Smooth muscle cell (in vitro differentiated cells): ENCODE data around the gene DYRK1B. TPM values are rescaled to one million over a fixed set of nuclear protein-coding genes. Genes with fewer than 3 reads are reported as not detected.

Experiments
- DNase-seq: peaks from one replicate; lab custom pipeline; 2025; ENCODE audit not compliant: unreplicated experiment; lab: John Stamatoyannopoulos, UW
- H2AFZ ChIP-seq: fragments of 200-600 bp; sonication (generic); 2 replicates; pipeline ENCODE4 v1.6.0; 2016; ENCODE audit warnings: antibody characterized with exemption, low read depth, mild to moderate bottlenecking
- H3F3A ChIP-seq: fragments of 200-600 bp; sonication (generic); 2 replicates; pipeline ENCODE4 v1.6.0; 2017; ENCODE audit warnings: antibody characterized with exemption, low read depth
- H3K27ac ChIP-seq: fragments of 200-600 bp; sonication (generic); 2 replicates; pipeline ENCODE4 v1.5.1; 2016; ENCODE audit warnings: low read depth, mild to moderate bottlenecking
- H3K27me3 ChIP-seq: fragments of 200-600 bp; sonication (generic); 2 replicates; pipeline ENCODE4 v1.6.1; 2016; ENCODE audit warnings: low read depth, mild to moderate bottlenecking
- H3K36me3 ChIP-seq: fragments of 200-600 bp; sonication (generic); 2 replicates; pipeline ENCODE4 v1.5.1; 2016; ENCODE audit warnings: low read depth
- H3K4me1 ChIP-seq: fragments of 200-600 bp; sonication (generic); 2 replicates; pipeline ENCODE4 v1.5.1; 2016; ENCODE audit warnings: low read depth
- H3K4me2 ChIP-seq: fragments of 200-600 bp; sonication (generic); 2 replicates; pipeline ENCODE4 v1.6.0; 2016; ENCODE audit warnings: mild to moderate bottlenecking
- H3K4me3 ChIP-seq: fragments of 200-600 bp; sonication (generic); 2 replicates; pipeline ENCODE4 v1.5.1; 2016; ENCODE audit warnings: mild to moderate bottlenecking
- H3K79me2 ChIP-seq: fragments of 200-600 bp; sonication (generic); 2 replicates; pipeline ENCODE4 v1.6.0; 2016; ENCODE audit warnings: low read depth, mild to moderate bottlenecking
- H3K9ac ChIP-seq: fragments of 200-600 bp; sonication (generic); 2 replicates; pipeline ENCODE4 v1.6.0; 2016; ENCODE audit warnings: low read depth
- H3K9me3 ChIP-seq: fragments of 200-600 bp; sonication (generic); replicated peaks from 2 replicates; pipeline ENCODE4 v1.5.1; 2016; ENCODE audit warnings: low read depth
- H4K20me1 ChIP-seq: fragments of 200-600 bp; sonication (generic); 2 replicates; pipeline ENCODE4 v1.6.0; 2016; ENCODE audit warnings: low read depth
- WGBS: methylation state at CpG from one replicate; pipeline ENCODE4 v1.1.7; 2016; ENCODE audit warnings: low lambda C conversion rate; 5-methylcytosine and 5-hydroxymethylcytosine counted together
- polyA plus RNA-seq: library from polyadenylated mRNA; unstranded; fragments of >200 nt; fragmentation: Nextera tagmentation; extraction: Ambion mirVana; gene quantifications from 2 replicates; pipeline ENCODE4 v1.2.1, GENCODE V29; 2016
- total RNA-seq: library from RNA; depleted of rRNA; stranded (reverse); fragments of >200 nt; gene quantifications from 2 replicates; pipeline ENCODE4 v1.2.3, GENCODE V29; 2014
- TF ChIP-seq, protein P1 (sequence below): fragments of 200-600 bp; sonication (generic); IDR thresholded peaks from 2 replicates; pipeline ENCODE4 v1.5.1; 2017; ENCODE audit warnings: borderline replicate concordance, mild to moderate bottlenecking, antibody characterized with exemption; ENCODE audit not compliant: insufficient read depth, poor library complexity, severe bottlenecking

Gene DYRK1B
- total and polyA plus RNA-seq, 2 experiments from 2014 or later = 9.2 to 14.1 TPM

DNA sequence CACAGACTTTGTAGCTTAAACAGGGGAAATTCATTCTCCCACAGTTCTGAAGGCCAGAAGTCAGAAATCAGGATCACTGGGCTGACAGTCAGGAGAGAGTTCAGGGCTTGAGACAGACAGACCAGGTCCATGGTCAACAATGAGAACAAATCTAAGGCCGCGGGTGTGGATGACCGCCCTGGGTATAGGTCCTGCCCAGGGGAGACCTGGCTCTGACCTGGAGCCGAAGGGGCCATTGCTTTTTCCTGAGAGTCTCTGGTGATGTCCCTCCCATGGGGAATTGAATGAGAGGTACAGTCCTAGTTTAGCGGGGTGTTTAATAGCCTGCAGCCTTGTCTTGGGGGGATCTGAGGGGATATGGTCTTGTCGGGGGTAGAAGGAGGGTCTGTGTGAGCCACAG lies 37.4 kb upstream of the DYRK1B start:
- Histone ChIP-seq H3K27me3 (no peaks in the 10 kb centered on the region), H2AFZ (no peak overlapping the region), H3K9ac (no peak overlapping the region), H4K20me1 (no peaks in the 10 kb centered on the region), H3K36me3 (no peaks in the 10 kb centered on the region), H3F3A (no peaks in the 10 kb centered on the region), H3K4me1 (no peaks in the 10 kb centered on the region), H3K4me2 (no peak overlapping the region), H3K79me2 (no peaks in the 10 kb centered on the region), H3K4me3 (no peak overlapping the region), H3K27ac (no peak overlapping the region), H3K9me3 (no peaks in the 10 kb centered on the region)
- whole genome bisulfite sequencing = 93% methylated on average over 6 of the region's 6 CpGs
- no peak for DNase-seq
- TF ChIP-seq, protein P1, sequence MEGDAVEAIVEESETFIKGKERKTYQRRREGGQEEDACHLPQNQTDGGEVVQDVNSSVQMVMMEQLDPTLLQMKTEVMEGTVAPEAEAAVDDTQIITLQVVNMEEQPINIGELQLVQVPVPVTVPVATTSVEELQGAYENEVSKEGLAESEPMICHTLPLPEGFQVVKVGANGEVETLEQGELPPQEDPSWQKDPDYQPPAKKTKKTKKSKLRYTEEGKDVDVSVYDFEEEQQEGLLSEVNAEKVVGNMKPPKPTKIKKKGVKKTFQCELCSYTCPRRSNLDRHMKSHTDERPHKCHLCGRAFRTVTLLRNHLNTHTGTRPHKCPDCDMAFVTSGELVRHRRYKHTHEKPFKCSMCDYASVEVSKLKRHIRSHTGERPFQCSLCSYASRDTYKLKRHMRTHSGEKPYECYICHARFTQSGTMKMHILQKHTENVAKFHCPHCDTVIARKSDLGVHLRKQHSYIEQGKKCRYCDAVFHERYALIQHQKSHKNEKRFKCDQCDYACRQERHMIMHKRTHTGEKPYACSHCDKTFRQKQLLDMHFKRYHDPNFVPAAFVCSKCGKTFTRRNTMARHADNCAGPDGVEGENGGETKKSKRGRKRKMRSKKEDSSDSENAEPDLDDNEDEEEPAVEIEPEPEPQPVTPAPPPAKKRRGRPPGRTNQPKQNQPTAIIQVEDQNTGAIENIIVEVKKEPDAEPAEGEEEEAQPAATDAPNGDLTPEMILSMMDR = no peak

DNA sequence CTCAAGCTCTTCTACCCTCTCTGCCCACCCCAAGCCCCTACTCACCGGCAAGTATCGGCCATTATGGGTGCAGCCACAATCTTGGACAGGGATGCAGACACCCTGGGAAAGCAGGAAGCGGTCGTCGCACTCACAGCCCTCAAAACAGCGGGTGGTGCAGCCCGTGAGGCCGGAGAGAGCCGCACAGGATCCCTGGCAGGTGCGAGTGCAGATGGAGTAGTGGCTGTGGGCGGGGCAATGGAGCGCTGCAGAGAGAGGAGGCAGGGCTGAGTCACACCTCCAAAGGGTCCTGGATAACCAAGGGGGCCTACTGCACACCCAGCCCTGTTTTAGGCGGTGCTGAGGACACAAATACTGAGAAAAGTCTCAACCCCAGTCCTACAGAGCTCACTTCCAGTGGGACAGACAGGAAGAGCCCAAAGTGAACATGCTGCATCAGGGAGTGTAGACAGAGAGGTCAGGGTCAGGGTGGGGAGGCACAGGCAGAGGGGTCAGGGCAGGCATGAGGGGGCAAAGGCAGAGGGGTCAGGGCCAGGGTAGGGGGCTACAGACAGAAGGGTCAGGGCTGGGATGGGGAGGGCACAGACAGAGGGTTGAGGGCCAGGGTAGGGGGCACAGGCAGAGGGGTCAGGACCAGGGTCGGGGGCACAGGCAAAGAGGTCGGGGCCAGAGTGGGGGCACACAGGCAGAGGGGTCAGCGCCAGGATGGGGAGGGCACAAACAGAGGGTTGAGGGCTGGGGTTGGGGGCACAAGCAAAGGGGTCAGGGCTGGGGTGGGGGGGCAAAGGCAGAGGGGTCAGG lies 36.4 kb upstream of the DYRK1B start:
- Histone ChIP-seq H3K36me3 (no peaks in the 10 kb centered on the region), H3K4me2 (no peak overlapping the region), H4K20me1 (no peaks in the 10 kb centered on the region), H3K4me1 (no peaks in the 10 kb centered on the region), H3K27me3 (no peaks in the 10 kb centered on the region), H3K9ac (no peak overlapping the region), H3K79me2 (no peaks in the 10 kb centered on the region), H3K4me3 (no peak overlapping the region), H3F3A (no peaks in the 10 kb centered on the region), H3K9me3 (no peaks in the 10 kb centered on the region), H2AFZ (no peak overlapping the region), H3K27ac (no peak overlapping the region)
- TF ChIP-seq, protein P1 = no peak
- WGBS = 21% methylated on average over 10 of the region's 16 CpGs
- DNase-seq = no peak

DNA sequence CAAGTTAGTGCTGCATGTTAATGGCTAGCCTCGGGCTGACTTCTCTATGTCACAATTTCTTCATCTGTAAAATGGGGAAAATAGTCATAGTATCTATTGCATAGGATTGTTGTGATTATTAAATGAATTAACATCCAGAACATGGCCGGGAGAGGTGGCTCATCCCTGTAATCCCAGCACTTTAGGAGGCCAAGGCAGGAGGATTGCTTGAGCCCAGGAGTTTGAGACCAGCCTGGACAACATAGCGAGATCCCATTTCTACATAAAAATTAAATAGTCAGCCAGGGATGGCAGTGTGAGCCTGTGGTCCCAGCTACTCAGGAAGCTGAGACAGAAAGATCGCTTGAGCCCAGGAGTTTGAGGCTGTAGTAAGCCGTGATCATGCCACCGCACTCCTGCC lies 34.0 kb upstream of the DYRK1B start:
- no peaks in the 10 kb centered on the region for H3K9me3 ChIP-seq
- no peaks in the 10 kb centered on the region for H3K36me3 ChIP-seq
- H3K4me3 ChIP-seq = no peak overlapping the region
- no peak for DNase-seq
- no peaks in the 10 kb centered on the region for H3K27me3 ChIP-seq
- H3K4me2 ChIP-seq = no peak overlapping the region
- H4K20me1 ChIP-seq = no peaks in the 10 kb centered on the region
- H2AFZ ChIP-seq = no peak overlapping the region
- H3K27ac ChIP-seq = no peak overlapping the region
- 94% methylated on average over 6 of the region's 6 CpGs for WGBS
- no peaks in the 10 kb centered on the region for H3K79me2 ChIP-seq
- TF ChIP-seq, protein P1 = no peak
- H3F3A ChIP-seq = no peaks in the 10 kb centered on the region
- no peak overlapping the region for H3K9ac ChIP-seq
- no peaks in the 10 kb centered on the region for H3K4me1 ChIP-seq

DNA sequence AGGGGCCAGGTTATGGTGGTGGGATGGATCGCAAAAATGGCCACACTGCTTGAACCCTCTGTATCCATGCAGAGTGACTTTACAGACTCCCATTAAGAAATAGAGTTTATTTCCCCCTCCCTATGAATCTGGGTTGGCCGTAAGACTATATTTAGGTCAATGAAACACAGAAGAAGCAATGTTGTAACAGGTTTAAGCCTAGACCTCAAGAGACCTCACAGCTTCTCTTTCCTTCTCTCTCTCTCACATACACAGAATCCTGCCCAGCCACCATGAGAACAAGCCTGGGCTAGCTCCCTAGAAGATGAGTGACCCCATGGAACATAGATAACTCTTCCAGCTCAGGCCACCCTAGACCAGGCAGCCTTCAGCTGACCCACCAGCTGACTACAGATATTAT lies 33.2 kb upstream of the DYRK1B start:
- TF ChIP-seq, protein P1 = no peak
- no peaks in the 10 kb centered on the region for H3K36me3 ChIP-seq
- H2AFZ ChIP-seq = no peak overlapping the region

More for the DNA sequence above, 33.2 kb upstream of the DYRK1B start:
- no peaks in the 10 kb centered on the region for H3K27me3 ChIP-seq
- no peaks in the 10 kb centered on the region for H4K20me1 ChIP-seq
- H3F3A ChIP-seq = no peaks in the 10 kb centered on the region
- no peaks in the 10 kb centered on the region for H3K4me1 ChIP-seq
- no peak overlapping the region for H3K27ac ChIP-seq
- H3K4me2 ChIP-seq = no peak overlapping the region
- no peaks in the 10 kb centered on the region for H3K79me2 ChIP-seq
- WGBS = 92% methylated on average over 2 of the region's 2 CpGs
- DNase-seq = no peak
- H3K9me3 ChIP-seq = no peaks in the 10 kb centered on the region
- H3K4me3 ChIP-seq = no peak overlapping the region
- no peak overlapping the region for H3K9ac ChIP-seq
